ENCODE results near the gene ZNF469. TPM values are rescaled to one million over a fixed set of nuclear protein-coding genes. Genes with fewer than 3 reads are reported as not detected.

ZNF469 gene
- total and polyA plus RNA-seq, 2 donors (not counting 3 experiments of a cell fraction or from before 2014, with no cell fraction given), result 0.90 to 5.7 TPM

DNA sequence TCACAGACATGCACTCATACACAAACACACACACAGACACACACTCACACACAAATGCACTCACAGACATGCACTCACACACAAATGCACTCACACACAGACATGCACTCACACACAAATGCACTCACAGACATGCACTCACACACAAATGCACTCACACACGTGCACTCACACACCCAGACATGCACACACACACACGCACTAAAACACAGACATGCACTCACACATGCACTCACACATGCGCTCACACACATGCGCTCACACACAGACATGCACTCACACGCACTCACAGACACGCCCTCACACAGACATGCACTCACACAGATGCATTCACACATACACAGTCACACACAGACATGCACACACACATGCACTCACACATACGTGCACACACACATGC is 2.7 kb upstream of the ZNF469 start:
- POLR2A ChIA-PET, result no interaction called here
- H3K36me3 ChIP-seq (ENCODE audit: control insufficient read depth in 2 of 2, extremely low read depth in 1 of 2, insufficient read depth in 2 of 2, low read length in 2 of 2), result no peaks in the 10 kb centered on the region
- no peak overlapping the region for H2AFZ ChIP-seq (ENCODE audit: low read depth, low read length)
- no peaks in the 10 kb centered on the region for H3K9me1 ChIP-seq (replicated peaks; ENCODE audit: control insufficient read depth, extremely low read depth, insufficient read depth, low read length)
- peaks cover 7 to 9% of the 10 kb centered on the region in 2 experiments for H3K27me3 ChIP-seq (ENCODE audit: control insufficient read depth in 2 of 2, insufficient read depth in 2 of 2, low read length in 2 of 2)
- no peak overlapping the region for H3K4me2 ChIP-seq (ENCODE audit: insufficient read depth, low read length)
- no peak overlapping the region for H3K9ac ChIP-seq (replicated peaks; ENCODE audit: extremely low read depth, insufficient read depth, low read length)
- intact Hi-C loops (cut with micrococcal nuclease) (loop anchor here (5.0 kb wide), 1 partner anchor 188 kb away; no protein-coding TSS in a partner anchor), dilution Hi-C loops (cut with MboI; ENCODE audit: extremely low pct_ligation_motif_present, low sequenced_read_pairs) (no loop called here)
- FAIRE-seq (no peak), DNase-seq (ENCODE audit: low read depth, low spot score) (no peak)
- CTCF ChIA-PET, result no interaction called here
- no TSS peak for BruUV-seq (replicated peaks)
- H3K4me1 ChIP-seq (ENCODE audit: control insufficient read depth, extremely low read depth, insufficient read depth, low read length), result no peaks in the 10 kb centered on the region
- TF ChIP-seq JUN (IDR thresholded peaks at IDR 0.05; ENCODE audit: borderline replicate concordance, insufficient read depth, insufficient read length, low read depth) (no peak), POLR2AphosphoS5 (IDR thresholded peaks at IDR 0.05; ENCODE audit: insufficient read depth, low read depth, low read length) (no peak), EZH2 (IDR thresholded peaks at IDR 0.05; ENCODE audit: borderline replicate concordance, low read depth, low read length, severe bottlenecking) (no peak), GATA2 (IDR thresholded peaks at IDR 0.05; ENCODE audit: insufficient read depth, insufficient read length, low read depth, low read length) (no peak), MAX (IDR thresholded peaks at IDR 0.05; ENCODE audit: insufficient read depth, insufficient read length) (no peak), POLR2A (IDR thresholded peaks at IDR 0.05; ENCODE audit: low read depth, low read length) (no peak), FOS (IDR thresholded peaks at IDR 0.05; ENCODE audit: borderline replicate concordance, insufficient read depth, low read length) (no peak), MYC (IDR thresholded peaks at IDR 0.05; ENCODE audit: low read depth, low read length) (no peak)
- TF ChIP-seq, protein P1, sequence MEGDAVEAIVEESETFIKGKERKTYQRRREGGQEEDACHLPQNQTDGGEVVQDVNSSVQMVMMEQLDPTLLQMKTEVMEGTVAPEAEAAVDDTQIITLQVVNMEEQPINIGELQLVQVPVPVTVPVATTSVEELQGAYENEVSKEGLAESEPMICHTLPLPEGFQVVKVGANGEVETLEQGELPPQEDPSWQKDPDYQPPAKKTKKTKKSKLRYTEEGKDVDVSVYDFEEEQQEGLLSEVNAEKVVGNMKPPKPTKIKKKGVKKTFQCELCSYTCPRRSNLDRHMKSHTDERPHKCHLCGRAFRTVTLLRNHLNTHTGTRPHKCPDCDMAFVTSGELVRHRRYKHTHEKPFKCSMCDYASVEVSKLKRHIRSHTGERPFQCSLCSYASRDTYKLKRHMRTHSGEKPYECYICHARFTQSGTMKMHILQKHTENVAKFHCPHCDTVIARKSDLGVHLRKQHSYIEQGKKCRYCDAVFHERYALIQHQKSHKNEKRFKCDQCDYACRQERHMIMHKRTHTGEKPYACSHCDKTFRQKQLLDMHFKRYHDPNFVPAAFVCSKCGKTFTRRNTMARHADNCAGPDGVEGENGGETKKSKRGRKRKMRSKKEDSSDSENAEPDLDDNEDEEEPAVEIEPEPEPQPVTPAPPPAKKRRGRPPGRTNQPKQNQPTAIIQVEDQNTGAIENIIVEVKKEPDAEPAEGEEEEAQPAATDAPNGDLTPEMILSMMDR (IDR thresholded peaks at IDR 0.05; ENCODE audit: extremely low read depth in 1 of 2, insufficient read depth in 1 of 2, low read depth in 1 of 2, low read length in 2 of 2), result no peak
- H3K9me3 ChIP-seq (replicated peaks; ENCODE audit: control insufficient read depth, insufficient read depth, low read length), result no peaks in the 10 kb centered on the region
- H3K27ac ChIP-seq (ENCODE audit: insufficient read depth, low read depth, low read length), result no peak overlapping the region
- H3K4me3 ChIP-seq (replicated peaks in 1 of 3; ENCODE audit: insufficient read depth in 1 of 3, low read depth in 1 of 3, low read length in 3 of 3), result no peak overlapping the region
- H4K20me1 ChIP-seq (replicated peaks; ENCODE audit: control insufficient read depth, extremely low read depth, insufficient read depth, low read length), result no peaks in the 10 kb centered on the region
- H3K79me2 ChIP-seq (ENCODE audit: control insufficient read depth, insufficient read depth, low read length), result no peaks in the 10 kb centered on the region
